WTC11 (cell line): ENCODE data around the gene CAPRIN1.

ENCODE experiments used
- ATF1 ChIP-seq: sonication (generic); formaldehyde crosslinking; IDR thresholded peaks from 2 replicates; pipeline ENCODE4 v1.8.1; 2023; ENCODE audit warnings: mild to moderate bottlenecking, moderate library complexity, missing genetic modification reagents
- ATF3 ChIP-seq: sonication (generic); formaldehyde crosslinking; conservative IDR thresholded peaks from 2 replicates; pipeline ENCODE4 v1.8.1; 2022; ENCODE audit warnings: mild to moderate bottlenecking, missing genetic modification reagents
- CREB1 ChIP-seq: sonication (generic); formaldehyde crosslinking; IDR thresholded peaks from 2 replicates; pipeline ENCODE4 v1.8.0; 2023; ENCODE audit warnings: mild to moderate bottlenecking, missing genetic modification reagents
- CTCF ChIP-seq: fragments of 200-600 bp; IDR thresholded peaks from 2 replicates; pipeline ENCODE4 v1.8.0; 2022; ENCODE audit warnings: antibody characterized with exemption
- E2F5 ChIP-seq: sonication (generic); formaldehyde crosslinking; IDR thresholded peaks from 2 replicates; pipeline ENCODE4 v1.8.1; 2022; ENCODE audit warnings: mild to moderate bottlenecking, moderate library complexity, missing genetic modification reagents
- IRF1 ChIP-seq: sonication (generic); formaldehyde crosslinking; IDR thresholded peaks from 2 replicates; pipeline ENCODE4 v1.8.0; 2023; ENCODE audit warnings: missing genetic modification reagents
- ZNF219 ChIP-seq: sonication (generic); formaldehyde crosslinking; IDR thresholded peaks from 2 replicates; pipeline ENCODE4 v1.8.0; 2023; ENCODE audit warnings: missing genetic modification reagents, mild to moderate bottlenecking, borderline replicate concordance
- TF ChIP-seq, protein P1 (sequence below): sonication (generic); formaldehyde crosslinking; IDR thresholded peaks from 2 replicates; pipeline ENCODE4 v1.8.0; 2022; ENCODE audit warnings: mild to moderate bottlenecking, missing genetic modification reagents
- TF ChIP-seq, protein P2 (sequence below): sonication (generic); formaldehyde crosslinking; IDR thresholded peaks from 2 replicates; pipeline ENCODE4 v1.8.1; 2022; ENCODE audit warnings: low read depth, missing genetic modification reagents, borderline replicate concordance

DNA sequence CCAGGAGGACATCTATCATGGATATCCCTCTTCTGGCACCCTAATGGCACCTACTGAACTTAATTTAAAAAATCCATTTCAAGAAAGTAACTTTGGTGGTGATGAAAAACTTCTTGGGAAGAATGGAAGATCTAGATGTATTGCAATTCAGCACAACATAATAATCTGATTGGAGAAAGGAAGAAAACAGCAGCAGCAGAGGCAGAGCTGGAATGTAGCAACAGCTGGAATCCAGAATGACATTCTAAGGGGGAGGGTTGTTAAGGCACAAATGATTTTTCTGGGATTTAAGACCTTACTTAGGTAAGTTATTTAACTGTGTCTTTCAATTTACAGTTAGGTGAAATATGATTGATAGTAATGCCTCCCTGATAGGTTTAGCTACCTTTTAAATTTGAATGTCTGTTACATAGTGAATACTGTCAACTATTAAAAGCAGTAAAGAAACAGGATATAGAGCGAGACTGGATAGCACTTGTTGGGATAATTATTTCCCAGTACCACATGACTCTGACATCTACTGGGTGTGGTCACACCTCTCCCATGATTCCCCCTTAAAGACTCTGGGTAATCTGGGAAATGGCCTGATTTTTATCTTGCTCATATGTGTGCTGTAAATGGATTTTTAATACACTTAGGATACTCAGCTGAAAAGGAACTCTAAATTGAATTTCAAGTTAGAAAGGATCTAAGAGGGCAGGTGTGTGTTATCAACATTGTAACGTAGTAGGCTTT, 11.7 kb downstream of the CAPRIN1 start:
- no peak for TF ChIP-seq E2F5 (CRISPR knock-in tag)
- TF ChIP-seq CREB1 (CRISPR knock-in tag), result no peak
- no peak for TF ChIP-seq CTCF
- TF ChIP-seq, protein P1, sequence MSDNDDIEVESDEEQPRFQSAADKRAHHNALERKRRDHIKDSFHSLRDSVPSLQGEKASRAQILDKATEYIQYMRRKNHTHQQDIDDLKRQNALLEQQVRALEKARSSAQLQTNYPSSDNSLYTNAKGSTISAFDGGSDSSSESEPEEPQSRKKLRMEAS (CRISPR knock-in tag), result no peak
- no peak for TF ChIP-seq ATF1 (CRISPR knock-in tag)
- TF ChIP-seq ATF3 (CRISPR knock-in tag), result no peak
- TF ChIP-seq IRF1 (CRISPR knock-in tag), result no peak
- TF ChIP-seq, protein P2, sequence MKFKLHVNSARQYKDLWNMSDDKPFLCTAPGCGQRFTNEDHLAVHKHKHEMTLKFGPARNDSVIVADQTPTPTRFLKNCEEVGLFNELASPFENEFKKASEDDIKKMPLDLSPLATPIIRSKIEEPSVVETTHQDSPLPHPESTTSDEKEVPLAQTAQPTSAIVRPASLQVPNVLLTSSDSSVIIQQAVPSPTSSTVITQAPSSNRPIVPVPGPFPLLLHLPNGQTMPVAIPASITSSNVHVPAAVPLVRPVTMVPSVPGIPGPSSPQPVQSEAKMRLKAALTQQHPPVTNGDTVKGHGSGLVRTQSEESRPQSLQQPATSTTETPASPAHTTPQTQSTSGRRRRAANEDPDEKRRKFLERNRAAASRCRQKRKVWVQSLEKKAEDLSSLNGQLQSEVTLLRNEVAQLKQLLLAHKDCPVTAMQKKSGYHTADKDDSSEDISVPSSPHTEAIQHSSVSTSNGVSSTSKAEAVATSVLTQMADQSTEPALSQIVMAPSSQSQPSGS (CRISPR knock-in tag), result no peak
- no peak for TF ChIP-seq ZNF219 (CRISPR knock-in tag)
